B cell (primary cell): ENCODE measurements around the gene UGT1A4. TPM values are rescaled to one million over a fixed set of nuclear protein-coding genes. Genes with fewer than 3 reads are reported as not detected.

Experiments used
- ATAC-seq: fragments of 200-7000 bp; cut with Tn5 transposase; one replicate; pipeline ENCODE4 v1.10.0; 2021; ENCODE audit warnings: low read depth, mild to moderate bottlenecking, moderate number of reproducible peaks, moderate library complexity
- CTCF ChIA-PET: fragments of 350-600 bp; sonication (Branson Sonifier 250); formaldehyde crosslinking; loops from one replicate; lab custom pipeline; 2021; ENCODE audit warnings: antibody characterized with exemption, inconsistent platforms; lab: Charles Lee
- POLR2A ChIA-PET: fragments of 350-600 bp; sonication (Branson Sonifier 250); formaldehyde crosslinking; loops from one replicate; lab custom pipeline; 2021; ENCODE audit warnings: antibody characterized with exemption; lab: Charles Lee
- DNase-seq: peaks from one replicate; pipeline ENCODE4 v3.0.0; 2013
- H2AFZ ChIP-seq: 2 replicates; pipeline ENCODE4 v1.6.1; 2012; ENCODE audit warnings: mild to moderate bottlenecking, low read depth, low read length; ENCODE audit not compliant: insufficient read depth, poor library complexity, severe bottlenecking
- H3K27ac ChIP-seq, 2 donors: 1 replicate in 1 of 2; 2 replicates in 1 of 2; pipeline ENCODE4 v1.5.1; 2012 to 2013; ENCODE audit warnings: low read length in 2 of 2, mild to moderate bottlenecking in 2 of 2, moderate library complexity in 1 of 2
- H3K27me3 ChIP-seq, 4 experiments: fragments of 200-600 bp in 1 of 4; sonication (generic) in 1 of 4; replicated peaks in 1 of 4; 1 replicate in 2 of 4; 2 replicates in 2 of 4; pipeline versions ENCODE4 v1.6.1 to v1.7.0; 2013 to 2016; ENCODE audit warnings: low read length in 3 of 4, mild to moderate bottlenecking in 2 of 4, mixed read lengths in 1 of 4, moderate library complexity in 1 of 4; ENCODE audit not compliant: insufficient read depth in 4 of 4, control insufficient read depth in 3 of 4; ENCODE audit errors: control extremely low read depth in 1 of 4
- H3K36me3 ChIP-seq, 2 experiments: replicated peaks in 1 of 2; 1 replicate in 1 of 2; 2 replicates in 1 of 2; pipeline versions ENCODE4 v1.6.1 to v1.7.1; 2013; ENCODE audit warnings: low read length in 1 of 2; ENCODE audit not compliant: insufficient read depth in 2 of 2, control insufficient read depth in 1 of 2; ENCODE audit errors: control extremely low read depth in 1 of 2, extremely low read depth in 1 of 2
- H3K4me1 ChIP-seq, 2 donors: fragments of 200-600 bp in 1 of 2; sonication (generic) in 1 of 2; 1 replicate in 1 of 2; 2 replicates in 1 of 2; pipeline versions ENCODE4 v1.5.1 to v1.6.1; 2013 to 2017; ENCODE audit warnings: low read length in 2 of 2; ENCODE audit not compliant: control insufficient read depth in 2 of 2, insufficient read depth in 2 of 2
- H3K4me2 ChIP-seq: replicated peaks from 2 replicates; pipeline ENCODE3; 2012; ENCODE audit warnings: mild to moderate bottlenecking, low read depth, low read length; ENCODE audit not compliant: poor library complexity, severe bottlenecking
- H3K4me3 ChIP-seq, 5 experiments: fragments of 200-600 bp in 1 of 5; sonication (generic) in 1 of 5; 1 replicate in 3 of 5; 2 replicates in 2 of 5; pipeline versions ENCODE4 v1.5.1 to v1.7.0; 2011 to 2016; ENCODE audit warnings: low read length in 4 of 5, mild to moderate bottlenecking in 4 of 5, low read depth in 2 of 5, control low read depth in 1 of 5, moderate library complexity in 1 of 5; ENCODE audit not compliant: insufficient read depth in 1 of 5; ENCODE audit errors: control extremely low read depth in 1 of 5, extremely low read depth in 1 of 5
- H3K79me2 ChIP-seq: fragments of 200-600 bp; sonication (generic); one replicate; pipeline ENCODE4 v1.6.0; 2016; ENCODE audit warnings: low read length; ENCODE audit not compliant: control insufficient read depth, insufficient read depth
- H3K9ac ChIP-seq: fragments of 200-600 bp; sonication (generic); 2 replicates; pipeline ENCODE4 v1.6.1; 2017; ENCODE audit warnings: mild to moderate bottlenecking, low read length, moderate library complexity
- H3K9me3 ChIP-seq, 3 donors: one replicate each; pipeline versions ENCODE4 v1.6.1 to v1.7.1; 2013; ENCODE audit warnings: low read length in 2 of 3; ENCODE audit not compliant: control insufficient read depth in 2 of 3, insufficient read depth in 1 of 3; ENCODE audit errors: control extremely low read depth in 1 of 3
- H4K20me1 ChIP-seq: 2 replicates; pipeline ENCODE4 v1.6.0; 2012; ENCODE audit warnings: mild to moderate bottlenecking, low read length; ENCODE audit not compliant: insufficient read depth, control insufficient read depth, poor library complexity, severe bottlenecking
- H3K27ac Mint-ChIP-seq: one replicate; pipeline ENCODE4 v1.8.0; 2021; ENCODE audit warnings: mixed read lengths
- H3K27me3 Mint-ChIP-seq: one replicate; pipeline ENCODE4 v1.8.0; 2021; ENCODE audit warnings: mixed read lengths
- H3K4me1 Mint-ChIP-seq: one replicate; pipeline ENCODE4 v1.8.0; 2021; ENCODE audit warnings: mixed read lengths
- H3K4me3 Mint-ChIP-seq: one replicate; pipeline ENCODE4 v1.8.0; 2021; ENCODE audit warnings: mixed read lengths
- H3K9me3 Mint-ChIP-seq: one replicate; pipeline ENCODE4 v1.8.0; 2022; ENCODE audit warnings: mixed read lengths; ENCODE audit not compliant: insufficient read depth
- CTCF ChIP-seq: fragments of 200-600 bp; IDR thresholded peaks from one replicate; pipeline ENCODE4 v1.8.0; 2022; ENCODE audit warnings: antibody characterized with exemption, mild to moderate bottlenecking
- EZH2 ChIP-seq: IDR thresholded peaks from 2 replicates; pipeline ENCODE4 v1.6.1; 2012; ENCODE audit warnings: borderline replicate concordance, low read depth, mild to moderate bottlenecking, moderate library complexity, low read length; ENCODE audit not compliant: insufficient read depth, poor library complexity, severe bottlenecking
- WGBS: methylation state at CpG from one replicate; pipeline ENCODE4 v1.1.5; 2013; ENCODE audit warnings: missing lambda C conversion rate; ENCODE audit not compliant: insufficient coverage; 5-methylcytosine and 5-hydroxymethylcytosine counted together
- intact Hi-C: fragments of 100-400 bp; cut with micrococcal nuclease; formaldehyde crosslinking; loops from one replicate; pipeline ENCODE4 v1.10.0; 2022
- polyA plus RNA-seq: library from polyadenylated mRNA; depleted of rRNA; stranded (reverse); fragments of >200 nt; gene quantifications from 2 replicates; pipeline ENCODE4 v1.2.3, GENCODE V29; 2012
- total RNA-seq, 2 donors: library from RNA; stranded (reverse); fragments of 120-200 nt in 1 of 2; gene quantifications; 1 replicate in 1 of 2; 2 replicates in 1 of 2; pipeline versions ENCODE4 v1.2.3 to v1.2.4, GENCODE V29; 2013 to 2022

The UGT1A4 gene
- total and polyA plus RNA-seq, 2 donors (not counting 1 experiment from before 2014, with no cell fraction given), result not detected

GRCh38 chr2:233780771-233781170 is 62.2 kb downstream of the UGT1A4 start:
- CTCF ChIA-PET, result no interaction called here
- no peak for TF ChIP-seq EZH2
- TF ChIP-seq CTCF, result no peak

GRCh38 chr2:233789554-233789953 is 71.0 kb downstream of the UGT1A4 start:
- no peak overlapping the region for H3K27ac Mint-ChIP-seq

More at GRCh38 chr2:233780771-233781170, 62.2 kb downstream of the UGT1A4 start:
- ATAC-seq (no peak), DNase-seq (no peak)
- peaks cover 0 to 10% (median 1%) of the 10 kb centered on the region in 4 experiments for H3K27me3 ChIP-seq
- Mint-ChIP-seq H3K4me1 (no peaks in the 10 kb centered on the region), H3K9me3 (peaks cover 3% of the 10 kb centered on the region), H3K4me3 (no peak overlapping the region), H3K27ac (no peak overlapping the region), H3K27me3 (peaks cover 29% of the 10 kb centered on the region)
- H3K4me3 ChIP-seq, result no peak overlapping the region
- intact Hi-C loops, result no loop called here
- no peak overlapping the region for H2AFZ ChIP-seq
- no peaks in the 10 kb centered on the region for H4K20me1 ChIP-seq
- no peak overlapping the region for H3K4me2 ChIP-seq
- POLR2A ChIA-PET, result no interaction called here
- no peaks in the 10 kb centered on the region for H3K79me2 ChIP-seq
- H3K4me1 ChIP-seq, result no peaks in the 10 kb centered on the region
- H3K27ac ChIP-seq, result no peak overlapping the region
- no CpG with 5 or more reads among the region's 4 CpGs for WGBS
- H3K9ac ChIP-seq, result no peak overlapping the region
- H3K9me3 ChIP-seq, result peaks cover 2 to 14% (median 3%) of the 10 kb centered on the region in 3 donors
- no peaks in the 10 kb centered on the region for H3K36me3 ChIP-seq

More at GRCh38 chr2:233789554-233789953, 71.0 kb downstream of the UGT1A4 start:
- Histone ChIP-seq H3K4me1 (no peaks in the 10 kb centered on the region), H3K9me3 (peaks cover 0 to 8% (median 0%) of the 10 kb centered on the region in 3 donors), H3K27ac (no peak overlapping the region), H3K9ac (no peak overlapping the region), H3K4me3 (no peak overlapping the region), H3K36me3 (no peaks in the 10 kb centered on the region), H3K79me2 (no peaks in the 10 kb centered on the region), H3K4me2 (no peak overlapping the region), H4K20me1 (no peaks in the 10 kb centered on the region), H3K27me3 (no peaks in the 10 kb centered on the region), H2AFZ (no peak overlapping the region)
- ATAC-seq (no peak), DNase-seq (no peak)
- TF ChIP-seq EZH2 (no peak), CTCF (no peak)
- 87% methylated on average over 7 of the region's 7 CpGs for WGBS
- POLR2A ChIA-PET, result no interaction called here
- Mint-ChIP-seq H3K27me3 (peaks cover 15% of the 10 kb centered on the region), H3K4me1 (no peaks in the 10 kb centered on the region), H3K4me3 (no peak overlapping the region), H3K9me3 (peaks cover 5% of the 10 kb centered on the region)
- CTCF ChIA-PET, result no interaction called here
- intact Hi-C loops, result no loop called here
